Right lobe of liver (tissue), 6 donors: ENCODE data around the gene RAB36. TPM values are rescaled to one million over a fixed set of nuclear protein-coding genes. Genes with fewer than 3 reads are reported as not detected.
A peak's percentile ranks its signal among the peaks of the same experiment; 100 is the strongest.

Experiments used
- ATAC-seq, 4 donors: fragments of 200-7000 bp; cut with Tn5 transposase; one replicate each; pipeline ENCODE4 v1.9.1; 2020; ENCODE audit warnings: mild to moderate bottlenecking in 4 of 4, moderate library complexity in 4 of 4
- DNase-seq, 3 donors: peaks; one replicate each; pipeline ENCODE4 v3.0.0-alpha.2; 2020
- H3K27ac ChIP-seq, 3 donors: fragments of 200-600 bp; one replicate each; pipeline ENCODE4 v1.8.0; 2022
- H3K27me3 ChIP-seq, 2 donors: fragments of 200-600 bp; one replicate each; pipeline ENCODE4 v1.8.0; 2022
- H3K36me3 ChIP-seq, 4 donors: fragments of 200-600 bp; sonication (generic) in 1 of 4; one replicate each; pipeline versions ENCODE4 v1.5.1 to v1.8.0; 2017 to 2022; ENCODE audit warnings: control low read depth in 1 of 4
- H3K4me1 ChIP-seq, 4 donors: fragments of 200-600 bp; sonication (generic) in 1 of 4; one replicate each; pipeline versions ENCODE4 v1.5.1 to v1.8.0; 2017 to 2022; ENCODE audit warnings: control low read depth in 1 of 4
- H3K4me3 ChIP-seq, 3 donors: fragments of 200-600 bp; one replicate each; pipeline ENCODE4 v1.8.0; 2022
- H3K9me3 ChIP-seq, 4 donors: fragments of 200-600 bp; sonication (generic) in 1 of 4; one replicate each; pipeline versions ENCODE4 v1.5.1 to v1.8.0; 2017 to 2022; ENCODE audit warnings: control low read depth in 1 of 4
- POLR2A ChIP-seq: fragments of 450-650 bp; IDR thresholded peaks from one replicate; pipeline ENCODE4 v1.6.1; 2017; ENCODE audit warnings: antibody characterized with exemption, mild to moderate bottlenecking
- WGBS: methylation state at CpG from one replicate; pipeline ENCODE4 v1.1.6; 2018; ENCODE audit warnings: low coverage, low lambda C conversion rate; ENCODE audit not compliant: insufficient coverage; ENCODE audit errors: missing lambda C conversion rate; 5-methylcytosine and 5-hydroxymethylcytosine counted together
- intact Hi-C, 2 donors: fragments of 100-400 bp; cut with DNase I; formaldehyde crosslinking; loops; one replicate each; pipeline versions ENCODE4 v1.11.2 to v1.14.1; 2022
- total RNA-seq, 6 experiments: library from RNA; depleted of rRNA in 2 of 6; stranded (reverse); fragments of >200 nt in 2 of 6; fragmentation: NEBNext Ultra II Directional in 3 of 6; extraction: Animal tissue kit (Norgen Biotek cat#: 25700) in 3 of 6; gene quantifications; one replicate each; pipeline versions ENCODE4 v1.1.0 to v1.2.4, GENCODE V29; 2016 to 2023
- TF ChIP-seq, protein P1 (sequence below), 4 donors: fragments of 200-600 bp in 3 of 4; fragments of 450-650 bp in 1 of 4; IDR thresholded peaks; one replicate each; pipeline versions ENCODE4 v1.5.1 to v1.8.0; 2016 to 2022; ENCODE audit warnings: antibody characterized with exemption in 4 of 4, mild to moderate bottlenecking in 2 of 4
- donor health status: DM: no; HTN: yes; CAD: no.
- donor health status: DM: no; HTN: no; CAD: no.
- donor health status: DM: no; HTN: no; CAD: no.
- donor health status: DM: no; HTN: yes; CAD: no.
- donor health status: DM: no; HTN: yes; CAD: no.

Gene RAB36
- total RNA-seq, 6 experiments from 2014 or later = 0.07 to 0.65 (median 0.19) TPM

DNA sequence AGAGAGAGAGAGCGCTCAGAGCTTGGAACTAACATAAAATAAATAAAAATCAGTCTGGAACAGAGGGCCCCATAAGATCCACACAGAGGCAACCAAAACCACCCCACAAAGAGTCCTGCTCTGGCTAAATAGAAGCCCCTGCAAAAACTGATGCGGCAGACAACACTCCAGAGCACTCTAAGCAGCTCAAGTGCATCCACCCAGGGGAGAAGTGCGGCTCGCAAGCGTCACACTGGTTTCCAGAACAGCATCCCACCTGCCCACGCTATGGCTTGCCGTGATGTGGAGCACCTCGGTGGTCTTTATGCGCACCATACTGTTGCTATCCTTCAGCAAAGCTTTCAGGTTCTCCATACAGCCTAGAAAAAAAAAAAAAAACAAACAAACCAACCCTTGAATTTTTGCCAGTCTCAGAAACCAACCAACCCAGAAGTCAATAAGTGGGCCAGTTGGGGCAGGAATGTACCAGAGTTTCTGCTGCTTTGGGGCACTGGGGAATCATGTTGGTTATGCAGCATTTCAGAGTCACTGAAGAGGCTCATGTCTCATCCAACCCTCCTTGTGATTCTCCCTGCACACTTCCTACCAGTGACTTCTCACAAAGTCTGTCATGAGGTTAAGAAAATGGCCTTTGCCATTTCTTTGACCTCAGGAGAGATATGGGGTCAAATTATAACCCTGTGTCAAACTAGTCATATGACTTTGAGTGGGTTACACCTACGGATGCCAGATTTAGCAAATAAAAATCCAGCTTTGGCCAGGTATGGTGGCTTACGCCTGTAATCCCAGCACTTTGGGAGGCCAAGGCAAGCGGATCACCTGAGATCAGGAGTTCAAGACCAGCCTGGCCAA, 6.5 kb upstream of the RAB36 start:
- TF ChIP-seq POLR2A = no peak
- TF ChIP-seq, protein P1, sequence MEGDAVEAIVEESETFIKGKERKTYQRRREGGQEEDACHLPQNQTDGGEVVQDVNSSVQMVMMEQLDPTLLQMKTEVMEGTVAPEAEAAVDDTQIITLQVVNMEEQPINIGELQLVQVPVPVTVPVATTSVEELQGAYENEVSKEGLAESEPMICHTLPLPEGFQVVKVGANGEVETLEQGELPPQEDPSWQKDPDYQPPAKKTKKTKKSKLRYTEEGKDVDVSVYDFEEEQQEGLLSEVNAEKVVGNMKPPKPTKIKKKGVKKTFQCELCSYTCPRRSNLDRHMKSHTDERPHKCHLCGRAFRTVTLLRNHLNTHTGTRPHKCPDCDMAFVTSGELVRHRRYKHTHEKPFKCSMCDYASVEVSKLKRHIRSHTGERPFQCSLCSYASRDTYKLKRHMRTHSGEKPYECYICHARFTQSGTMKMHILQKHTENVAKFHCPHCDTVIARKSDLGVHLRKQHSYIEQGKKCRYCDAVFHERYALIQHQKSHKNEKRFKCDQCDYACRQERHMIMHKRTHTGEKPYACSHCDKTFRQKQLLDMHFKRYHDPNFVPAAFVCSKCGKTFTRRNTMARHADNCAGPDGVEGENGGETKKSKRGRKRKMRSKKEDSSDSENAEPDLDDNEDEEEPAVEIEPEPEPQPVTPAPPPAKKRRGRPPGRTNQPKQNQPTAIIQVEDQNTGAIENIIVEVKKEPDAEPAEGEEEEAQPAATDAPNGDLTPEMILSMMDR (IDR thresholded peaks at IDR 0.05) = no peak
- Histone ChIP-seq H3K4me3 (no peak overlapping the region), H3K4me1 (peaks cover 0 to 7% (median 5%) of the 10 kb centered on the region in 4 donors), H3K27ac (no peak overlapping the region), H3K27me3 (no peaks in the 10 kb centered on the region), H3K9me3 (no peaks in the 10 kb centered on the region), H3K36me3 (no peaks in the 10 kb centered on the region)
- WGBS = 82% methylated on average over 11 of the region's 12 CpGs
- intact Hi-C loops = no loop called here
- ATAC-seq = no peak
- DNase-seq = peak in 1 of 3 donors; percentile 52

- Histone ChIP-seq H3K4me3 (no peak overlapping the region), H3K9me3 (no peaks in the 10 kb centered on the region), H3K27ac (no peak overlapping the region), H3K4me1 (peaks cover 0 to 7% (median 5%) of the 10 kb centered on the region in 4 donors), H3K27me3 (no peaks in the 10 kb centered on the region), H3K36me3 (no peaks in the 10 kb centered on the region)
- DNase-seq = no peak
- TF ChIP-seq, protein P1 (IDR thresholded peaks at IDR 0.05) = no peak
- TF ChIP-seq POLR2A = no peak
- intact Hi-C loops = no loop called here
- ATAC-seq = no peak
Measured at GRCh38 chr22:23140385-23140784, 4.9 kb upstream of the RAB36 start.

GRCh38 chr22:23142546-23143105, 2.7 kb upstream of the RAB36 start:
- intact Hi-C loops = no loop called here
- WGBS = 46% methylated on average over 6 of the region's 9 CpGs
- H3K36me3 ChIP-seq = no peaks in the 10 kb centered on the region
- DNase-seq (peak in 1 of 3 donors; percentile 49), ATAC-seq (peak in 2 of 4 donors; percentile 3 to 15)
- H3K4me1 ChIP-seq = peaks cover 0 to 16% (median 8%) of the 10 kb centered on the region in 4 donors
- H3K27ac ChIP-seq = peak overlapping the region; percentile 24 to 76 (median 46)
- H3K27me3 ChIP-seq = no peaks in the 10 kb centered on the region
- H3K4me3 ChIP-seq = peak overlapping the region; percentile 6 to 46 (median 40)
- no peaks in the 10 kb centered on the region for H3K9me3 ChIP-seq
- TF ChIP-seq POLR2A = no peak
- TF ChIP-seq, protein P1 (IDR thresholded peaks at IDR 0.05) = no peak

GRCh38 chr22:23143119-23143518, 2.2 kb upstream of the RAB36 start:
- H3K36me3 ChIP-seq = no peaks in the 10 kb centered on the region
- H3K27me3 ChIP-seq = no peaks in the 10 kb centered on the region
- ATAC-seq = no peak
- intact Hi-C loops = no loop called here
- H3K27ac ChIP-seq = no peak overlapping the region
- 88% methylated on average over 1 of the region's 1 CpG for WGBS
- H3K9me3 ChIP-seq = no peaks in the 10 kb centered on the region
- peaks cover 0 to 21% (median 9%) of the 10 kb centered on the region in 4 donors for H3K4me1 ChIP-seq
- no peak for DNase-seq
- TF ChIP-seq POLR2A = no peak
- TF ChIP-seq, protein P1 (IDR thresholded peaks at IDR 0.05) = no peak
- H3K4me3 ChIP-seq = no peak overlapping the region
